CD4-positive, alpha-beta T cell (primary cell): ENCODE measurements around the gene CERS6. TPM values are rescaled to one million over a fixed set of nuclear protein-coding genes. Genes with fewer than 3 reads are reported as not detected.

Experiments
- ATAC-seq: fragments of 200-7000 bp; cut with Tn5 transposase; one replicate; pipeline ENCODE4 v1.10.0; 2022; ENCODE audit warnings: mild to moderate bottlenecking; ENCODE audit not compliant: poor library complexity
- CTCF ChIA-PET: fragments of 350-600 bp; sonication (Branson Sonifier 250); formaldehyde crosslinking; loops from one replicate; lab custom pipeline; 2021; ENCODE audit warnings: antibody characterized with exemption, inconsistent platforms; lab: Charles Lee
- POLR2A ChIA-PET: fragments of 350-600 bp; sonication (Branson Sonifier 250); formaldehyde crosslinking; loops from one replicate; lab custom pipeline; 2021; ENCODE audit warnings: antibody characterized with exemption, inconsistent platforms; lab: Charles Lee
- DNase-seq, 14 experiments: peaks; one replicate each; pipeline ENCODE4 v3.0.0-alpha.2; 2013 to 2020; ENCODE audit warnings: mixed read lengths in 2 of 14
- H3K27ac ChIP-seq, 2 donors: one replicate each; pipeline versions ENCODE4 v1.5.1 to v1.7.0; 2013; ENCODE audit warnings: low read length in 2 of 2, low read depth in 1 of 2, mild to moderate bottlenecking in 1 of 2
- H3K27me3 ChIP-seq, 2 experiments: 1 replicate in 1 of 2; 2 replicates in 1 of 2; pipeline versions ENCODE4 v1.6.1 to v1.7.0; 2013; ENCODE audit warnings: low read length in 2 of 2, control low read depth in 1 of 2, mild to moderate bottlenecking in 1 of 2, moderate library complexity in 1 of 2; ENCODE audit not compliant: insufficient read depth in 2 of 2, control insufficient read depth in 1 of 2
- H3K36me3 ChIP-seq: one replicate; pipeline ENCODE4 v1.6.1; 2013; ENCODE audit warnings: low read length, control low read depth; ENCODE audit not compliant: insufficient read depth
- H3K4me1 ChIP-seq: one replicate; pipeline ENCODE4 v1.6.1; 2013; ENCODE audit warnings: low read length, control low read depth; ENCODE audit not compliant: insufficient read depth
- H3K4me3 ChIP-seq: one replicate; pipeline ENCODE4 v1.5.1; 2013; ENCODE audit warnings: mild to moderate bottlenecking, low read length, moderate library complexity
- H3K9me3 ChIP-seq, 2 experiments: 1 replicate in 1 of 2; 2 replicates in 1 of 2; pipeline versions ENCODE4 v1.6.1 to v1.7.0; 2013; ENCODE audit warnings: low read length in 2 of 2, mild to moderate bottlenecking in 2 of 2, control low read depth in 1 of 2, moderate library complexity in 1 of 2; ENCODE audit not compliant: control insufficient read depth in 1 of 2, insufficient read depth in 1 of 2
- H3K27ac Mint-ChIP-seq: one replicate; pipeline ENCODE4 v1.8.0; 2020; ENCODE audit warnings: mixed read lengths
- H3K27me3 Mint-ChIP-seq: one replicate; pipeline ENCODE4 v1.8.0; 2021; ENCODE audit warnings: mixed read lengths
- H3K36me3 Mint-ChIP-seq: one replicate; pipeline ENCODE4 v1.8.0; 2021; ENCODE audit warnings: low read depth, mixed read lengths
- H3K4me1 Mint-ChIP-seq: one replicate; pipeline ENCODE4 v1.8.0; 2021; ENCODE audit warnings: low read depth, mixed read lengths
- H3K4me3 Mint-ChIP-seq: one replicate; pipeline ENCODE4 v1.8.0; 2020; ENCODE audit warnings: mild to moderate bottlenecking, mixed read lengths
- H3K9me3 Mint-ChIP-seq: one replicate; pipeline ENCODE4 v1.8.0; 2020; ENCODE audit warnings: mixed read lengths
- intact Hi-C, 2 experiments: fragments of 100-400 bp; cut with DNase I in 1 of 2; cut with micrococcal nuclease in 1 of 2; formaldehyde crosslinking; loops; one replicate each; pipeline versions ENCODE4 v1.15.1 to v1.9.0; 2023 to 2025; cut with DNase I, micrococcal nuclease
- total RNA-seq, 174 experiments: library from RNA in 2 of 174; stranded (reverse) in 2 of 174; gene quantifications; one replicate each; pipeline ENCODE4 v1.2.3 and lab custom pipeline; 2021 to 2026
- TF ChIP-seq, protein P1 (sequence below): fragments of 200-600 bp; IDR thresholded peaks from one replicate; pipeline ENCODE4 v1.8.0; 2022; ENCODE audit warnings: antibody characterized with exemption, mild to moderate bottlenecking

Gene CERS6
- total RNA-seq, 2 experiments from 2014 or later = 16.9 to 17.9 TPM

DNA sequence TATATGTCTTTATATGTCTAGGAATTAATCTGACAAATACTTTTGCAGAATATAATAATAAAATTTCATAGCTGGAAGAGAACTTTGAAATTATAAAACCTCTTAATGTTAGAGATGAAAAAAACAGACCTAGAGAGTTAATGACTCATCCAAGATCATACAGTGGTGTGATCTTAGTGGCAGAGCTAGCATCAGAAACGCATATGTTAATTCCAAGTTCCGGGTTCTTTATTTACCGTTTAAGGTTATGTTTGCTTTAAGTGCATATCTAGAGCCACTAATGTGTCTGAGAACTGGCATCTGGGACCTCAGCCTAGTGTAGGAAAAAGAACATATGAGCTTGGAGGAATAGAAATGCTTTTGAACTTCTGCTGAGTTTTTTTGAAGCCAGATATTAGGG is 24.3 kb downstream of the CERS6 start:
- intact Hi-C loops = no loop called here
- DNase-seq (no peak), ATAC-seq (no peak)
- Mint-ChIP-seq H3K27me3 (no peaks in the 10 kb centered on the region), H3K27ac (peak overlapping the region; percentile 43), H3K9me3 (peaks cover 1% of the 10 kb centered on the region), H3K36me3 (peaks cover 9% of the 10 kb centered on the region), H3K4me1 (peaks cover 72% of the 10 kb centered on the region), H3K4me3 (no peak overlapping the region)
- Histone ChIP-seq H3K27ac (no peak overlapping the region), H3K4me3 (no peak overlapping the region), H3K36me3 (no peaks in the 10 kb centered on the region), H3K27me3 (no peaks in the 10 kb centered on the region), H3K9me3 (no peaks in the 10 kb centered on the region), H3K4me1 (peaks cover 7% of the 10 kb centered on the region)
- ChIA-PET CTCF (interaction anchor here (1.0 to 1.3 kb wide), 2 partner anchors 10 to 13 kb away, joined by 3 read pairs; no protein-coding TSS in a partner anchor), POLR2A (interaction anchor here (1.8 kb wide), 1 partner anchor 10 kb away, joined by 8 read pairs; no protein-coding TSS in a partner anchor)
- TF ChIP-seq, protein P1, sequence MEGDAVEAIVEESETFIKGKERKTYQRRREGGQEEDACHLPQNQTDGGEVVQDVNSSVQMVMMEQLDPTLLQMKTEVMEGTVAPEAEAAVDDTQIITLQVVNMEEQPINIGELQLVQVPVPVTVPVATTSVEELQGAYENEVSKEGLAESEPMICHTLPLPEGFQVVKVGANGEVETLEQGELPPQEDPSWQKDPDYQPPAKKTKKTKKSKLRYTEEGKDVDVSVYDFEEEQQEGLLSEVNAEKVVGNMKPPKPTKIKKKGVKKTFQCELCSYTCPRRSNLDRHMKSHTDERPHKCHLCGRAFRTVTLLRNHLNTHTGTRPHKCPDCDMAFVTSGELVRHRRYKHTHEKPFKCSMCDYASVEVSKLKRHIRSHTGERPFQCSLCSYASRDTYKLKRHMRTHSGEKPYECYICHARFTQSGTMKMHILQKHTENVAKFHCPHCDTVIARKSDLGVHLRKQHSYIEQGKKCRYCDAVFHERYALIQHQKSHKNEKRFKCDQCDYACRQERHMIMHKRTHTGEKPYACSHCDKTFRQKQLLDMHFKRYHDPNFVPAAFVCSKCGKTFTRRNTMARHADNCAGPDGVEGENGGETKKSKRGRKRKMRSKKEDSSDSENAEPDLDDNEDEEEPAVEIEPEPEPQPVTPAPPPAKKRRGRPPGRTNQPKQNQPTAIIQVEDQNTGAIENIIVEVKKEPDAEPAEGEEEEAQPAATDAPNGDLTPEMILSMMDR = no peak

DNA sequence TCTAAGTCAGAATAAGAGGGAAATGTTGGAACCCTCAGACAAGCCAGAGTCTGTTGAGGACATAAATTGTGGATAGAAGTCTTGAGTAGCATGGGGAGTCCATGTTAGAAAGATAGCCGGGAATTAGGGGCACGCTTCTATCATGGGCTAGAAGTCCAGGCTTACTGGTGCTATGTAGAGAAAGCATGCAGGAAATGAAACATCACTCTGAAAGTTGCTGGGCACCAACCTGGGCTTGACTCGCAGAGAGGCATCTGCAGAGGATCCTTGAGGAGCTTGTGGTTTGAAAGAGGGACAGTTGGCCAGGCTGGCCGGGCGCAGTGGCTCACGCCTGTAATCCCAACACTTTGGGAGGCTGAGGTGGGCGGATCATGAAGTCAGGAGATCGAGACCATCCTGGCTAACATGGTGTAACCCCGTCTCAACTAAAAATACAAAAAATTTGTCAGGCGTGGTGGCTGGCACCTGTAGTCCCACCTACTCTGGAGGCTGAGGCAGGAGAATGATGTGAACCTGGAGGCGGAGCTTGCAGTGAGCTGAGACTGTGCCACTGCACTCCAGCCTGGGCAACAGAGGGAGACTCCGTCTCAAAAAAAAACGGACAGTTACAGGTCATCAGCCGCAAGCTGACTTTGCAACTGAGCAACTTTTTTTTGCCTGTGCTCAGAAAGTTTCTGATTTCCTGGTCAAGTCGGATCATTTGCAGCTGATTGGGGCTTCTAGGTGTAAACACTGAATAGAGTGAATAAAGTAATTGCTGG is 24.9 kb downstream of the CERS6 start:
- Mint-ChIP-seq H3K4me3 (no peak overlapping the region), H3K27ac (peak overlapping the region; percentile 43), H3K36me3 (peaks cover 9% of the 10 kb centered on the region), H3K27me3 (no peaks in the 10 kb centered on the region), H3K9me3 (peaks cover 3% of the 10 kb centered on the region), H3K4me1 (peaks cover 74% of the 10 kb centered on the region)
- Histone ChIP-seq H3K27me3 (no peaks in the 10 kb centered on the region), H3K27ac (no peak overlapping the region), H3K4me1 (peaks cover 7% of the 10 kb centered on the region), H3K9me3 (no peaks in the 10 kb centered on the region), H3K36me3 (no peaks in the 10 kb centered on the region), H3K4me3 (no peak overlapping the region)
- CTCF ChIA-PET = interaction anchor here (1.0 to 1.6 kb wide), 3 partner anchors 9 to 14 kb away, joined by 3 to 4 read pairs (median 3); no protein-coding TSS in a partner anchor
- intact Hi-C loops = no loop called here
- no peak for ATAC-seq
- POLR2A ChIA-PET = interaction anchor here (1.8 kb wide), 1 partner anchor 9 kb away, joined by 8 read pairs; no protein-coding TSS in a partner anchor
- DNase-seq = no peak
- TF ChIP-seq, protein P1 = no peak

DNA sequence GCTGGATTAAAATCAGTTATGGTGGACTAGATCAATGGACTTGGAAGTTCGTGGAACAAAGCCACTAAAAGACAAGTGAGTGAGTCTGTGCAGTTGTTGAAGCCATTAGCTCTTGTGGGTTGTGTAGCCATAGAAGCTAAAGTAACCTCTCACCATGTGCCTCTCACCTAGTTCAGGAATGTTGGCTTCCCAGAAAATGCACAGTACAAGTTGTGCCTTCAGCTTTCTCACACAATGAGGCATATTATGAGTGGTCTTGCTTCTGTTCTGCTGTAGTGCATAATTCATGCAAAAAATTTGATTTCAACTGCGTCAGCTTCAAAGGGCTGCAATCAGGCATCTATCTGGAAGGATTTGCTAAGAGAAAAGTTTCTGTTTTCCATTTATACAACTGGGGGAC is 26.2 kb downstream of the CERS6 start:
- DNase-seq = no peak
- Mint-ChIP-seq H3K4me3 (no peak overlapping the region), H3K4me1 (peaks cover 70% of the 10 kb centered on the region), H3K27ac (no peak overlapping the region), H3K27me3 (no peaks in the 10 kb centered on the region), H3K36me3 (peaks cover 9% of the 10 kb centered on the region), H3K9me3 (peaks cover 3% of the 10 kb centered on the region)
- CTCF ChIA-PET = interaction anchor here (1.6 kb wide), 1 partner anchor 11 kb away, joined by 4 read pairs; no protein-coding TSS in a partner anchor
- Histone ChIP-seq H3K36me3 (no peaks in the 10 kb centered on the region), H3K27ac (no peak overlapping the region), H3K27me3 (no peaks in the 10 kb centered on the region), H3K4me1 (peaks cover 4% of the 10 kb centered on the region), H3K4me3 (no peak overlapping the region), H3K9me3 (no peaks in the 10 kb centered on the region)
- TF ChIP-seq, protein P1 = no peak
- intact Hi-C loops = no loop called here
- POLR2A ChIA-PET = interaction anchor here (0.7 to 0.9 kb wide), 2 partner anchors 25 to 102 kb away, joined by 3 read pairs; no protein-coding TSS in a partner anchor
- no peak for ATAC-seq
